HG03378 (cell line): ENCODE results near the gene FSTL3.
"Not testable (repeated sequence)": the region's sequence is repeated elsewhere in the genome, so short reads cannot be mapped to it uniquely, and the experiment has no call there.

Experiments used
- ATAC-seq: cut with Tn5 transposase; IDR thresholded peaks from one replicate; pipeline ENCODE4 v1.9.1; 2021; ENCODE audit warnings: mild to moderate bottlenecking, moderate library complexity; ENCODE audit not compliant: unreplicated experiment

Gene FSTL3

DNA sequence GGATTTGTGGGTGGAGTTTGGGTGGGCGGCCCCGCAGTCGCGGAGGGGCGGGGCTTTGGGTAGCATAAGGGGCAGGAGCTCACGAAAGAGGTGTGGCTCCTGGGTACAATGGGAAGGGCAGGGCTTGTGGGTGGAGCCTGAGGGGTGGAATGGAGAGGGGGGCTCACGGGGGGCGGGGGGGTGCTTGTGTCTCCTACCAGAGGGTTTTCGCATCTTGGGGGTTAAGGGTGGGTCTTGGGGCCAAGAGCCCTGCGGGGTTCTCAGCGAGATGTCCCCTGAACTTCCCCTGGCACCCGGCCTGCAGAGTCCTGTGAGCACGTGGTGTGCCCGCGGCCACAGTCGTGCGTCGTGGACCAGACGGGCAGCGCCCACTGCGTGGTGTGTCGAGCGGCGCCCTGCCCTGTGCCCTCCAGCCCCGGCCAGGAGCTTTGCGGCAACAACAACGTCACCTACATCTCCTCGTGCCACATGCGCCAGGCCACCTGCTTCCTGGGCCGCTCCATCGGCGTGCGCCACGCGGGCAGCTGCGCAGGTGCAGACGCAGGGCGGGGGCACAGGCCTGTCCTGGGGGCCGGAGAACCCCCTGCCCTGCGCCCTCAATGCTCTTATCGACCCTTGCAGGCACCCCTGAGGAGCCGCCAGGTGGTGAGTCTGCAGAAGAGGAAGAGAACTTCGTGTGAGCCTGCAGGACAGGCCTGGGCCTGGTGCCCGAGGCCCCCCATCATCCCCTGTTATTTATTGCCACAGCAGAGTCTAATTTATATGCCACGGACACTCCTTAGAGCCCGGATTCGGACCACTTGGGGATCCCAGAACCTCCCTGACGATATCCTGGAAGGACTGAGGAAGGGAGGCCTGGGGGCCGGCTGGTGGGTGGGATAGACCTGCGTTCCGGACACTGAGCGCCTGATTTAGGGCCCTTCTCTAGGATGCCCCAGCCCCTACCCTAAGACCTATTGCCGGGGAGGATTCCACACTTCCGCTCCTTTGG lies 5.1 kb downstream of the FSTL3 start:
- no peak for ATAC-seq

DNA sequence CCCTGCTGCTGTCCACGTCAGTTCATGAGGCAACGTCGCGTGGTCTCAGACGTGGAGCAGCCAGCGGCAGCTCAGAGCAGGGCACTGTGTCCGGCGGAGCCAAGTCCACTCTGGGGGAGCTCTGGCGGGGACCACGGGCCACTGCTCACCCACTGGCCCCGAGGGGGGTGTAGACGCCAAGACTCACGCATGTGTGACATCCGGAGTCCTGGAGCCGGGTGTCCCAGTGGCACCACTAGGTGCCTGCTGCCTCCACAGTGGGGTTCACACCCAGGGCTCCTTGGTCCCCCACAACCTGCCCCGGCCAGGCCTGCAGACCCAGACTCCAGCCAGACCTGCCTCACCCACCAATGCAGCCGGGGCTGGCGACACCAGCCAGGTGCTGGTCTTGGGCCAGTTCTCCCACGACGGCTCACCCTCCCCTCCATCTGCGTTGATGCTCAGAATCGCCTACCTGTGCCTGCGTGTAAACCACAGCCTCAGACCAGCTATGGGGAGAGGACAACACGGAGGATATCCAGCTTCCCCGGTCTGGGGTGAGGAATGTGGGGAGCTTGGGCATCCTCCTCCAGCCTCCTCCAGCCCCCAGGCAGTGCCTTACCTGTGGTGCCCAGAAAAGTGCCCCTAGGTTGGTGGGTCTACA lies 6.6 kb downstream of the FSTL3 start:
- no peak for ATAC-seq

DNA sequence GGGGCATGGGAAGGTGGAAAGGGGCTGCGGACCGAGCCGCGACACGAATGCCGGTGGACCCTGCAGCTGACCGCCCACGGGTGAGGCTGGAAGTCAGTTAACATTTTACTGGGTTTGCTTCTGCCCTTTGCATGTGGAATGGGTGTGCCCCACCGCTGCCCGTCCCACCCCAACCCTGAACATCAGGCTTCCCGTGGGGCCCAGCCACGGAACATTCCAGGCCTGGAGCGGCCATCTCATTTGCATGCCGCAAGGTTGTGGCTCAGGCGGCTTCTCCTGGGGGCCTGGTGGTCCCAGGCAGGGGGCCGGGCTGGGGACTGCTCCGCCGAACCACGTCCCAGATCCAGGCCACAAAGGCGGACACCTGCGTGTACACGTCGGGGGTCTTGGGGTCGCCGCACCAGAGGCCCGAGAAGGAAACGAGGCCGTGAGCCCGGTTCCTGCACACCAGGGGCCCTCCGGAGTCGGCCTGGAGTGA lies 9.3 kb downstream of the FSTL3 start:
- ATAC-seq: no peak

DNA sequence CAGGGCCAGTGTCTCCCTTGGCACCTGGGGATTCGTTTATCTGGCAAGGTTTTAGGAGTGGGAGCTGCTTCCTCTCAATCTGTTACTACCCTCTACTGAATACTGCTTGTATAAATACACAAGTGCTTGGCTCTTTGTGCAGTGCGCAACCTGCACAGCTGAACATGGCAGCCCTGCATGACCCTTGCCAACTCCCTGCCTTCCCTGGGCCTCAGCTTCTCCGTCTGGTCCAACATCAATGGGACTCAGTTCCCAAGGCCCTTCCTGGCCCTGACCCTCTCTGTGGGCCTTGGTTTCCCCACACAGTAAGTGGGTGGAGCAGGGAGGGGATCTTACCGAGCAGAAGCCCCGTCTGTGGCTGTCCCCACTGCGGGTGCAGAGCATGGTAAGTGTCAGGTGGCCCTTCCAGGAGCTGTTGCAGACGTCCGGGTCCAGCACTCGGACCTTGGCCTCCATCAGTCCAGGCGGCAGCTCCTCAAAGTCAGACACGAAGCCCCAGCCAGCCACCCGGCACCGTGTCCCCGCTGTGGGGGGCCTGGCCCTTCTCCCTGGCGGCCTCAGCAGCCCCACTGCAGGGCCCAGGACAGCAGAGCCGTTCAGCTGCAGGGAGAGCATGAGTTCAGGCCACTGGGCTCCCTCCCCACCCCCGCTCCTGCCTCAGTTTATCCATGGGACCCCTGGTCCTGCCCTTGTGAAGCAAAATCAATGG lies 10.6 kb downstream of the FSTL3 start:
- no peak for ATAC-seq

DNA sequence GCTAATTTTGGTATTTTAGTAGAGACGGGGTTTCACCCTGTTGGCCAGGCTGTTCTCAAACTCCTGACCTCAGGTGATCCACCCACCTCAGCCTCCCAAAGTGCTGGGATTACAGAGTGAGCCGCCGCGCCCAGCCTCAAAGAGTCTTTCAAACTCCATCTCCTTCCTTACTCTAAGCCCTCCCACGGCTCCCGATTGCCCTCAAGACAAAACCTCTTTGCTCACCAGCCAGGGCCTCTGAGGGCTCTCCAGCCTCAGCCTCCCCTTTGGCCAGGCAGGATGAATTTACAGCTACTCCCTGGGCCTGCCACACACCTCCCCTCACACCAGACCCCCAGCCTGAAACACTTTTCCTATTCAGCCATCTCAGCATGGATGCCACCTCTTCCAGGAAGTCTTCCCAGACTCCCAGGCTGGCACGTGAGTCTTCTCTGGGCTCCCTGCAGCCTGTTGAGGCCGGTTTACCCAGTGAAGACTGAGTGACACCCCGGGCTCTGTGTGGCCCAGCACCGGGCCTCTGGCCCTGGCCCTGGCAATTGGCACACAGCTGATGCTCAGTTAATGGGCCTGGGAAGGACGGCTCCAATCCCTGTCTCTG lies 11.5 kb downstream of the FSTL3 start:
- ATAC-seq: no peak

DNA sequence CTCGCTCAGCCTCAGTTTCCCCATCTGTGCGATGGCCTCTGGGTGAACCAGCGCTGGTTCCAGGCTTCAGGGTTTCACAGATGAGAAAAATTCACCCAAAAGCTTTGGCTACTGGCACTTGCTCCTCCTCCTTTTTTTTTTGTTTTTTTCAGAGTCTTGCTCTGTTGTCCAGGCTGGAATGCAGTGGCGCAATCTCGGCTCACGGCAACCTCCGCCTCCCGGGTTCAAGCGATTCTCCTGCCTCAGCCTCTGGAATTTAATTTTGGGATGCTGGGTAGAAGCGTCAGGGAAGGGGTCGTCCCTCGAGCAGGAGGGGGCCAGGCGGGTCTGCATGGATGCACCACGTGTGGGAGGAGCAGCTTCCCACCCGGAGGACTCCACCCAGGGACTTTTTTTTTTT lies 12.0 kb downstream of the FSTL3 start:
- no peak for ATAC-seq

DNA sequence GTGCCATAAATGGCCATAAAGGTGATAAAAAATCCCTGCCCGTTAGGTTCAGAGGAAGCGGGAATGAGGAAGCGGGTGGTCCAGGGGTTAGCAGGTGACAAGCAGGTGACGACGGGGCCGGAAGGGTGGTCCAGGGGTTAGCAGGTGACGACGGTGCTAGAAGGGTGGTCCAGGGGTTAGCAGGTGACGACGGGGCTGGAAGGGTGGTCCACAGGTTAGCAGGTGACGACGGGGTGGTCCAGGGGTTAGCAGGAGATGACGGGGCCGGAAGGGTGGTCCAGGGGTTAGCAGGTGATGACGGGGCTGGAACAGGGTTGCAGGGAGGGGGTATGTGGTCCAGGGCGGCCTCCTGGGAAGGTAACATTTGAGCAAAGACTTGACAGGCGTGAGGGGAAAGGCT lies 12.8 kb downstream of the FSTL3 start:
- no peak for ATAC-seq

DNA sequence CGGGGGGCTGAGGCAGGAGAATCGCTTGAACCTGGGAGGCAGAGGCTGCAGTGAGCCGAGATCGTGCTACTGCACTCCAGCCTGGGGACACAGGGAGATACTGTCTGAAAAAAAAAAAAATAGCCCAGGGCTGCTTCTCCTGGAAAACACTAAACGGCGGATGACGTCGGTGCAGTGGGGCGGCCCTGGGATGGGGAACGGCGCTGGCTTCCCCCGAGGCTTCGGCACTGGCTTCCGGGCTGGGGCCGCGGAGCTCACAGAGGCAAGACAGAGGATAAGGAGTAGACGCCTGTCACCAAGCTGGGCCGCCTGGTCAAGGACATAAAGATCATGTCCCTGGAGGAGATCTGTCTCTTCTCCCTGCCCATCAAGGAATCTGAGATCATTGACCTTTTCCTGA lies 14.0 kb downstream of the FSTL3 start:
- no peak for ATAC-seq

DNA sequence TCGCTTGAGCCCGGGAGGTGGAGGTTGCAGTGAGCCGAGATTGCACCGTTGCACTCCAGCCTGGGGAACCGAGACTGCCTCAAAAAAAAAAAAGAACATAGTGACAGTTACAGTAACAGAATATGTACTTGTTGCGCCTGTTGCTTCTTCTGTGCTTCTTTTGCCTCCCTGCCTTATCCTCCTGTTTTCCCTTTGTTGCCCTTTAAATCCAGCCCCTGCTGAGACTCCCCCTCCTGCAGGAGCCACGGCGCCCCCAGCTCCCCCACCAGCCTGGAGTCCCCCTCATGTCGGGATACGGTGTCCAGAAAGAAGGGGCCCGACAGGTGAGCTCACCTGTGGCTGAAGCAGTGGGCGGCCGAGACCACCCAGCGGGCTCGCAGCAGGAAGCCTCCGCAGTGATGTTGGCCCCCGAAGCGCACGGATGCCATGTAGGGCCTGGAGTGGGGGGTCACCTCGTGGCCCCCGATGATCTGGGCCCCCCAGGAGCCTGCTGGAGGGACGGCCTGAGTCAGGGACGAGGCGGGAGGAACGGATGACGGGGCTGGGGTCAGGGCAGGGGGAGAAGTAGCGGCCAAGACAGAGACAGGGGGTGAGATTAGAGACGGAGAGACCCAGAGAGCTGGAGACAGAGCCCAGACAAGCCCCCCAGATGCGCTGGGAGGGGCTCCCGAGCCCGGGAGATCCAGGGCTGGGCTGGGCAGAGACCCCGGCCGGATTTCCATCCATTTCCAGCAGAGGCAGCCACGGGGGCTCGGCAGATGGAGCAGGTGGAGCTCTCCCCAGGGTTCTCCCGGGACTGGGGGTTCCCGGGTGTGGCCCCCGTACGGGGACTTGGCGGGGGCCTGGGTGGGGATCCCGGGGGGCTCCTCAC lies 18.5 kb downstream of the FSTL3 start:
- no peak for ATAC-seq

DNA sequence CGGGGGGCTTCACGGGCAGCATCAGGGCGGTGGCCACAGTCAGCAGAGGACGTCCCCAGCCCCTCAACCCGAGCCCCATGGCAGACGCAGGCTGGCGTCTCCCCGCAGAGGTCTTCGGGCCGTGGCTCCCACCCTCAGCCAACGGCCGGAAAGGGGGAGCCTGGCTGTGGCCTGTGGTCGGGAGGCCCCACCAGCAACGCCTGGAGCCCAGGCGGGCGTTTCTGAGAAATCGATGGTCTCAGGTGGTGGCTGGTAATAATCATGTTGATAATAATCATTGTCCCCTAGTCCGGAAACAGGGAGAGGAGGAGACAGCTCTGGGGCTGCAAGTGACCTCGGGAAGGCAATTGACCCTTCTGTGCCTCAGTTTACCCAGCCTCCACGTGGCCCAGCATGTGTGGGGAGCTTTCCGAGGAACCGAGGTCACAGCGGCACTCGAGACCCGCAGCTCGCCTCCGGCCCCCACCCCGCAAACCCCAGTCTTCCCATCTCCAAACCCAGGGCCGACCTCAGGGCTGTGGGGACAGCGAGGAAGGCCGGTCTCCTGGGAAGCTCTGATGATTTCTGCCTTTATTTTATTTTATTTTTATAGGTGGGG lies 19.3 kb downstream of the FSTL3 start, which contains the start of gene PRSS57:
TSS of gene PRSS57 (minus strand) at position 101 of the 598 bp plus-strand sequence. CDS start at position 79, 22 bp downstream.
- ATAC-seq: no peak

DNA sequence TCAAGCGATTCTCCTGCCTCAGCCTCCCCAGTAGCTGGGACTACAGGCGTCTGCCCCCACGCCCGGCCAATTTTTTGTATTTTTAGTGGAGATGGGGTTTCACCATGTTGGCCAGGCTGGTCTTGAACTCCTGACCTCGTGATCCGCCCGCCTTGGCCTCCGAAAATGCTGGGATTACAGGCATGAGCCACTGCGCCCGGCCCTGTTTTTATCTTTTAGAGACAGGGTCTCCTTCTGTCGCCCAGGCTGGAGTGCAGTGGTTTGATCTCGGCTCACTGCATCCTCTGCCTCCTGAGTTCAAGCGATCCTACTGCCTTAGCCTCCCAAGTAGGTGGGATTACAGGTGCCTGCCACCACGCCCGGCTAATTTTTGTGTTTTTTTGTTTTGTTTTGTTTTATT lies 22.3 kb downstream of the FSTL3 start:
- ATAC-seq: not testable (repeated sequence)

DNA sequence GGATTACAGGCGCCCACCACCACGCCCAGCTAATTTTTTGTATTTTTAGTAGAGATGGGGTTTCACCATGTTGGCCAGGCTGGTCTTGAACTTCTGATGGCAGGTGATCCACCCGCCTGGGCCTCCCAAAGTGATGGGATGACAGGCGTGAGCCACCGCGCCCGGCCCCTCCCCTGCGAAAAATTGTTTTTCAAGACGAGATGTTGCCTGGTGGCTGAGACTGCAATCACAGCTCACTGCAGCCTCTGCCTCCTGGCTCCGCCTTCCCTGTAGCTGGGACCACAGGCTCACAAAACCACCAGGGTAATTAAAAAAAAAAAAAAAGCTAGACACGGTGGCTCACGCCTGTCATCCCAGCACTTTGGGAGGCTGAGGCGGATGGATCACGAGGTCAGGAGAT lies 23.7 kb downstream of the FSTL3 start:
- not testable (repeated sequence) for ATAC-seq

DNA sequence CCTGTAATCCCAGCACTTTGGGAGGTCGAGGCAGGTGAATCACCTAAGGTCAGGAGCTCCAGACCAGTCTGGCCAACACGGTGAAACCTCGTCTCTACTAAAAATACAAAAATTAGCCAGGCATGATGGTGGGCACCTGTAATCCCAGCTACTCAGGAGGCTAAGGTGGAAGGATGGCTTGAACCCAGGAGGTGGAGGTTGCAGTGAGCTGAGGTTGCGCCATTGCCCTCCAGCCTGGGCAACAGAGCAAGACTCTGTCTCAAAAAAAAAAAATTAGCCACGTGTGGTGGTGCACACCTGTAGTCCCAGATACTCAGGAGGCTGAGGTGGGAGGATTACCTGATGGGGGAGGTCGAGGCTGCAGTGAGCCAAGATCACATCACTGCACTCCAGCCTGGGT lies 26.7 kb downstream of the FSTL3 start:
- not testable (repeated sequence) for ATAC-seq

DNA sequence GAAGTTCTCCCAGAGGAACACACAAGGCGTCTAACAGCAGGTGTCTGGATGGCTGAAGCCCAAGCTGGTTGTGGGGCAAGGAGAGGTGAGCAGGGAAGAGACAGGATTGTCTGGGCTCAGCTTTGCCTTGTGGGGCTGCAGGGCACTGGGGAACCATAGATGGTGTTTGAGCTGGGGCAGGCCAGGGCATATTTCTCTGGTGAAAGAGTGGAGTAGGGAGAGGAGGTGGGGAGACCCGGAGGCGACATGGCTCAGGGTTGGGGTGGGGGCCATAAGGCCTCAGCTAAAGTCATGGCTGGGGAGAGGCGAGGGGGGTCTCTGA lies 27.1 kb downstream of the FSTL3 start:
- no peak for ATAC-seq

DNA sequence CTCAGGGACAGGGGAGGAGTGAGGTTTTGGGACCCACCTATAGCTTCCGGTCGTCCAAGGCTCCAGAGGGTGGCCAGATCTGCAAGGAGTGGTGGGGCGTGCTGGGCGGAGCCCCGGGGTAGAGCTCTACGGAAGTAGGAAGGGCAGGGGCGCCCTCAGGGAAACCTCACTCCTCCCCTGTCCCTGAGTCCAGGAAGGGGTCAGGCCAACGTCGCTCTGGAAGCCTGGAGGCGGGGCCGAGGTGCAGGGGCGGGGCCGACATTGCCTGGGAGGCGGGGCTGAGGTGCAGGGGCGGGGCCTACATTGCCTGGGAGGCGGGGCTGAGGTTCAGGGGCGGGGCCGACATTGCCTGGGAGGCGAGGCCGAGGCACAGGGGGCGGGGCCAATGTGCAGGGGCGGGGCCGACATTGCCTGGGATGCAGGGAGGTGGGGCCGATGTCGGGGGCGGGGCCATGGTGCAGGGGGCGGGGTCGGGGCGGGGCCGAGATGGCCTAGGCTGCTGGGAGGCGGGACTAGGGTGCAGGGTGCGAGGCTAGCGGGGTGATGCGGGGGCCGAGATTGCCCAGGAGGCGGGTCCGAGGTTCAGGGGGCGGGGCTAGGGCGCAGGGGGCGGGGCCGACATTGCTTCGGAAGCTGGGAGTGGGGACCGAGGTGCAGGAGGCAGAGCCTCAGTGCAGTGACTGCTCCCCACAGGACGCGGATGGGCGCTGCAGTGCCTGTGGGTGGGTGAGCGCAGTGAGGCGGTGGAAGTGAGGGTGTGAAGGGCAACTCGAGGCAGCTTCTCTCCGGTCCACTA lies 27.7 kb downstream of the FSTL3 start:
- no peak for ATAC-seq

DNA sequence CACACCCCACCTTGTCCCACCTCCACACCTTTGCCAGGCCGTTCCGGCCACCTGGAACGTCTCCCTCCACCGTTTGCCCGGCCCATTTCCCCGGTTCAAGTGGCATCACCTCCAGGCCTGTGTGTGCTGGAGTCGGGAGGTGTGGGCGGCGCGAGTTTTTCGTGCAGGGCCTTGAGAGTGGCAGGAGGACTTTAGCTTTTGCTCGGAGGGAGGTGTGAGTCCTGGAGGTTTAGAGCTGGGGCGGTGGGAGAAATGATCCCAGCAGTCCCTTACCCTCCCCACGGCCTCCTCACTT lies 28.2 kb downstream of the FSTL3 start:
- no peak for ATAC-seq

DNA sequence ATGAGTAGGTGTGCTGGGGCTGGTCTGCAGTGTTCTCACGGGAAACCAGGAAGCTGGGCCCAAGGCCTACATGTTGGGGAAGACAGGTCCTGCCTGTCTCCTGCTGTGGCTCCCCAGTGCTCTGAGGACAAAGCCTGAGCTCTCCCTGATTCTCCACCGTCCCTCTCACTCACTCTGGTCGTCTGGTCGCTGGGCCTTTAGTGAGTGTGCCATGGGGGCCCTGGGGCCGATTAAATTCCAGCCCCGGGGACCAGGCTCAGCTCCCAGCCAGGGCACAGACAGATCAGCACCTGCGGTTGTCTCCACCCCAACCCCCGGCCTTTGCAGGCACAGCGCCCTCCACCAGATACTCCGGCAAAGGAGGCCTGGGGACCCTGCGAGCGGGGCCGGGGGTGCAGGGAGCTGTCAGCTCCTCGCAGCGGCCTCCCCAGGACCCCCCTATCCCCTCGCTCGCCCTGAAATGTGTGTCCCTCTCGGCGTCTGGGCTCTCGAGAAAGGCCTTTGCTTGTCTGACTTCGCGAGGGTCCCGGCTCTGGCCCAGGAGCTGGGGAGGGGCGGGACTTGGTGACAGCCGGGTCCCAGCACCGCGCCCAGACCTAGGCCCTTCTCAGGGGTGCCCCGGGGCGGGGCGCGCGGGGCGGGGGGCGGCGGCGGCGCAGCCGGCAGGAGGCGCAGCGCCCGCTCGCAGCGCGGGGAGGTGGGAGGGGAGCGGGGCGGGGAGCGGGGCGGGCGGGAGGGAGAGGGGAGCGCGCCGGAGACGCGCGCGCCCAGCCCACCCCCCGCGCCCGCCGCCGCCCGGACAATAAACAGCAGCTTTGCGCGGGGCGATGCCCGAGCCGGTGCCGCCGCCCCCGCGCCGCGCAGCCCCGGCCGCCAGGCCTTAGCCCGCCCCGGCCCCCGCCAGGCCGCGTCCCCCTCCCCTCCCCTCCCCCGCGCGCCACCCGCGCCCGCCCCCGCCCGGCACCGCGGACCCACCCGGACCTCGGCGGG lies 32.3 kb downstream of the FSTL3 start, which contains the start of gene PALM:
TSS of gene PALM (plus strand) at position 782 of the 990 bp plus-strand sequence. CDS start 212 bp downstream, outside the sequence.
- no peak for ATAC-seq
